GM21515 (cell line): ENCODE measurements around the gene FNBP1.

Experiments used
- ATAC-seq: cut with Tn5 transposase; IDR thresholded peaks from one replicate; pipeline ENCODE4 v1.9.1; 2021; ENCODE audit not compliant: unreplicated experiment

The FNBP1 gene

GRCh38 chr9:130045725-130046450 lies 2.9 kb upstream of the FNBP1 start:
- ATAC-seq, result no peak

- ATAC-seq, result no peak
These were observed 950 bp upstream of the FNBP1 start for GRCh38 chr9:130043654-130044623.

- no peak for ATAC-seq
These were observed 544 bp downstream of the FNBP1 start for GRCh38 chr9:130042406-130042884.

- no peak for ATAC-seq
These were observed 1.2 kb downstream of the FNBP1 start for GRCh38 chr9:130041648-130042405.

- no peak for ATAC-seq
These were observed 1.9 kb downstream of the FNBP1 start for GRCh38 chr9:130040984-130041647.

GRCh38 chr9:130039528-130040147 lies 3.4 kb downstream of the FNBP1 start:
- no peak for ATAC-seq

GRCh38 chr9:130036099-130036498 lies 6.9 kb downstream of the FNBP1 start:
- no peak for ATAC-seq

GRCh38 chr9:130034570-130034969 lies 8.4 kb downstream of the FNBP1 start:
- no peak for ATAC-seq

- no peak for ATAC-seq
These were observed 12.3 kb downstream of the FNBP1 start for GRCh38 chr9:130030651-130031127.

GRCh38 chr9:130029223-130029973 lies 13.6 kb downstream of the FNBP1 start:
- ATAC-seq, result no peak

- ATAC-seq, result no peak
These were observed 14.3 kb downstream of the FNBP1 start for GRCh38 chr9:130028493-130029222.

GRCh38 chr9:130027533-130028365 lies 15.2 kb downstream of the FNBP1 start:
- ATAC-seq, result no peak

- ATAC-seq, result no peak
These were observed 16.2 kb downstream of the FNBP1 start for GRCh38 chr9:130026583-130027340.

- no peak for ATAC-seq
These were observed 18.4 kb downstream of the FNBP1 start for GRCh38 chr9:130024597-130024994.

- ATAC-seq, result no peak
These were observed 18.9 kb downstream of the FNBP1 start for GRCh38 chr9:130023994-130024596.

- ATAC-seq, result no peak
These were observed 19.7 kb downstream of the FNBP1 start for GRCh38 chr9:130023144-130023787.
